ENCODE results near the gene FGG.

DNA sequence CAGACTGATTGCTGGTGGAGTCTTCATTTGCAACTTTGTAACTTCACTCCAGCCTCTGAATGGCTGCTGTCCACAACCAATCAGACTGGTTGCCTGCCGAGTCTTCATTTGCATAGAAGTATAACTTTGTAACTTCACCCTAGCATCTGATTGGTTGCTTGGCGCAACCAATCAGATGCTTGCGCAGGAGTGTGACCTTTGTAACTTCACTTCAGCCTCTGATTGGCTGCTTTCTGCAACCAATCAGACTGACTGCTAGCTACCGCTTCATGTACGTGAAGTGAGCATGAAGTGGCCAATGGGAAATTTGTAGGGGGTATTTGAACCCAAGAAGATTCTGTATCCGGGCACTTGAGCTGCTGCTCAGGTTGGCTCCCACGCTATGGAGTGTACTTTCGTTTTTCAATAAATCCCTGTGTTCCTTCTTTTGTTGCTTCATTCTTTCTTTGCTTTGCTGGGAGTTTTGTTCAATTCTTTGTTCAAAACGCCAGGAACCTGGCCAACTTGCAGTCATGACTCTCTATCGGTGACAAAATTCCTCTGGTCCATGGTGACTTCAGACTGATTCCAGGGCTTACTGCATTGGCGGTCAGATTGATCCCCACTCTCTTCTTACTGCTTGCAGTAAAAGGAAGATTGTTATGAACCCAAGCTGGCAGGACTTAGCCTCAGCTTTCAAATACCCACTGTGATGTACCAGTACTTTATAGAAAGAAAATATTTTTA, 46.4 kb upstream of the FGG start:
- TF ChIP-seq, protein P1, sequence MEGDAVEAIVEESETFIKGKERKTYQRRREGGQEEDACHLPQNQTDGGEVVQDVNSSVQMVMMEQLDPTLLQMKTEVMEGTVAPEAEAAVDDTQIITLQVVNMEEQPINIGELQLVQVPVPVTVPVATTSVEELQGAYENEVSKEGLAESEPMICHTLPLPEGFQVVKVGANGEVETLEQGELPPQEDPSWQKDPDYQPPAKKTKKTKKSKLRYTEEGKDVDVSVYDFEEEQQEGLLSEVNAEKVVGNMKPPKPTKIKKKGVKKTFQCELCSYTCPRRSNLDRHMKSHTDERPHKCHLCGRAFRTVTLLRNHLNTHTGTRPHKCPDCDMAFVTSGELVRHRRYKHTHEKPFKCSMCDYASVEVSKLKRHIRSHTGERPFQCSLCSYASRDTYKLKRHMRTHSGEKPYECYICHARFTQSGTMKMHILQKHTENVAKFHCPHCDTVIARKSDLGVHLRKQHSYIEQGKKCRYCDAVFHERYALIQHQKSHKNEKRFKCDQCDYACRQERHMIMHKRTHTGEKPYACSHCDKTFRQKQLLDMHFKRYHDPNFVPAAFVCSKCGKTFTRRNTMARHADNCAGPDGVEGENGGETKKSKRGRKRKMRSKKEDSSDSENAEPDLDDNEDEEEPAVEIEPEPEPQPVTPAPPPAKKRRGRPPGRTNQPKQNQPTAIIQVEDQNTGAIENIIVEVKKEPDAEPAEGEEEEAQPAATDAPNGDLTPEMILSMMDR (IDR thresholded peaks at IDR 0.05) = no peak
- TF ChIP-seq POLR2AphosphoS5 (IDR thresholded peaks at IDR 0.05) = no peak
